ENCODE results near the gene BRIP1. TPM values are rescaled to one million over a fixed set of nuclear protein-coding genes. Genes with fewer than 3 reads are reported as not detected.
"Not testable (repeated sequence)": the region's sequence is repeated elsewhere in the genome, so short reads cannot be mapped to it uniquely, and the experiment has no call there.

The BRIP1 gene
- total and polyA plus RNA-seq, 4 donors: 0.21 to 4.3 (median 0.82) TPM

GRCh38 chr17:61676522-61676921, 186.8 kb downstream of the BRIP1 start:
- H3K4me3 ChIP-seq; H3K9ac ChIP-seq (ENCODE audit: insufficient read depth in 1 of 2, low read length in 2 of 2); H3K27ac ChIP-seq (ENCODE audit: low read depth in 1 of 2, low read length in 1 of 2); H3K27me3 ChIP-seq (ENCODE audit: control insufficient read depth in 3 of 3, insufficient read depth in 3 of 3, low read length in 2 of 3); DNase-seq; H3K9me3 ChIP-seq (ENCODE audit: control insufficient read depth in 4 of 4, insufficient read depth in 3 of 4, low read length in 3 of 4); H3K36me3 ChIP-seq (ENCODE audit: control insufficient read depth in 4 of 4, insufficient read depth in 4 of 4, low read length in 4 of 4); H3K4me1 ChIP-seq (ENCODE audit: control insufficient read depth in 5 of 5, insufficient read depth in 5 of 5, low read length in 5 of 5); ATAC-seq (ENCODE audit: insufficient read depth, low FRiP score): not testable (repeated sequence)

- H3K4me3 ChIP-seq; DNase-seq; H3K36me3 ChIP-seq (ENCODE audit: control insufficient read depth in 4 of 4, insufficient read depth in 4 of 4, low read length in 4 of 4); H3K9me3 ChIP-seq (ENCODE audit: control insufficient read depth in 4 of 4, insufficient read depth in 3 of 4, low read length in 3 of 4); ATAC-seq (ENCODE audit: insufficient read depth, low FRiP score); H3K4me1 ChIP-seq (ENCODE audit: control insufficient read depth in 5 of 5, insufficient read depth in 5 of 5, low read length in 5 of 5); H3K9ac ChIP-seq (ENCODE audit: insufficient read depth in 1 of 2, low read length in 2 of 2); H3K27ac ChIP-seq (ENCODE audit: low read depth in 1 of 2, low read length in 1 of 2); H3K27me3 ChIP-seq (ENCODE audit: control insufficient read depth in 3 of 3, insufficient read depth in 3 of 3, low read length in 2 of 3): not testable (repeated sequence)
- WGBS, 2 donors: 95 to 100% methylated on average over 2 of the region's 2 CpGs
Measured at GRCh38 chr17:61674609-61675008, 188.7 kb downstream of the BRIP1 start.

- H3K36me3 ChIP-seq (ENCODE audit: control insufficient read depth in 4 of 4, insufficient read depth in 4 of 4, low read length in 4 of 4); H3K27ac ChIP-seq (ENCODE audit: low read depth in 1 of 2, low read length in 1 of 2); DNase-seq; H3K9me3 ChIP-seq (ENCODE audit: control insufficient read depth in 4 of 4, insufficient read depth in 3 of 4, low read length in 3 of 4); H3K4me1 ChIP-seq (ENCODE audit: control insufficient read depth in 5 of 5, insufficient read depth in 5 of 5, low read length in 5 of 5); H3K9ac ChIP-seq (ENCODE audit: insufficient read depth in 1 of 2, low read length in 2 of 2); H3K27me3 ChIP-seq (ENCODE audit: control insufficient read depth in 3 of 3, insufficient read depth in 3 of 3, low read length in 2 of 3); H3K4me3 ChIP-seq; ATAC-seq (ENCODE audit: insufficient read depth, low FRiP score): not testable (repeated sequence)
- 85 to 90% methylated on average over 16 of the region's 16 CpGs for WGBS, 2 donors
Measured at GRCh38 chr17:61673019-61673897, 190.1 kb downstream of the BRIP1 start.

GRCh38 chr17:61672140-61672539, 191.2 kb downstream of the BRIP1 start:
- Histone ChIP-seq H3K27me3 (ENCODE audit: control insufficient read depth in 3 of 3, insufficient read depth in 3 of 3, low read length in 2 of 3) (no peaks in the 10 kb centered on the region), H3K27ac (ENCODE audit: low read depth in 1 of 2, low read length in 1 of 2) (no peak overlapping the region), H3K9ac (ENCODE audit: insufficient read depth in 1 of 2, low read length in 2 of 2) (no peak overlapping the region), H3K36me3 (ENCODE audit: control insufficient read depth in 4 of 4, insufficient read depth in 4 of 4, low read length in 4 of 4) (no peaks in the 10 kb centered on the region), H3K4me1 (ENCODE audit: control insufficient read depth in 5 of 5, insufficient read depth in 5 of 5, low read length in 5 of 5) (no peaks in the 10 kb centered on the region), H3K9me3 (ENCODE audit: control insufficient read depth in 4 of 4, insufficient read depth in 3 of 4, low read length in 3 of 4) (no peaks in the 10 kb centered on the region), H3K4me3 (no peak overlapping the region)
- ATAC-seq (ENCODE audit: insufficient read depth, low FRiP score): no peak
- no peak for TF ChIP-seq CTCF (IDR thresholded peaks at IDR 0.05; ENCODE audit: control extremely low read depth, extremely low read depth)
- 60 to 70% methylated on average over 1 of the region's 1 CpG for WGBS, 2 donors
- no peak for DNase-seq

- DNase-seq (no peak), ATAC-seq (ENCODE audit: insufficient read depth, low FRiP score) (no peak)
- Histone ChIP-seq H3K9ac (ENCODE audit: insufficient read depth in 1 of 2, low read length in 2 of 2) (no peak overlapping the region), H3K27me3 (ENCODE audit: control insufficient read depth in 3 of 3, insufficient read depth in 3 of 3, low read length in 2 of 3) (no peaks in the 10 kb centered on the region), H3K4me3 (no peak overlapping the region), H3K27ac (ENCODE audit: low read depth in 1 of 2, low read length in 1 of 2) (no peak overlapping the region), H3K36me3 (ENCODE audit: control insufficient read depth in 4 of 4, insufficient read depth in 4 of 4, low read length in 4 of 4) (no peaks in the 10 kb centered on the region), H3K9me3 (ENCODE audit: control insufficient read depth in 4 of 4, insufficient read depth in 3 of 4, low read length in 3 of 4) (no peaks in the 10 kb centered on the region), H3K4me1 (ENCODE audit: control insufficient read depth in 5 of 5, insufficient read depth in 5 of 5, low read length in 5 of 5) (no peaks in the 10 kb centered on the region)
- TF ChIP-seq CTCF (IDR thresholded peaks at IDR 0.05; ENCODE audit: control extremely low read depth, extremely low read depth): no peak
- WGBS, 2 donors: 89 to 91% methylated on average over 2 of the region's 2 CpGs
Measured at GRCh38 chr17:61670691-61671090, 192.6 kb downstream of the BRIP1 start.

All from lung (tissue), 12 donors.